SU-DHL-6 (cell line): ENCODE measurements around the gene ATP2A1.

Experiments
- CTCF ChIP-seq: fragments of 200-600 bp; sonication (generic); IDR thresholded peaks from one replicate; pipeline ENCODE4 v1.5.1; 2017; ENCODE audit warnings: antibody characterized with exemption, mild to moderate bottlenecking, low read length, moderate library complexity; ENCODE audit not compliant: insufficient read depth, poor library complexity, severe bottlenecking
- EZH2phosphoT487 ChIP-seq: fragments of 200-600 bp; sonication (generic), shearing (Covaris generic); conservative IDR thresholded peaks from 2 replicates; pipeline ENCODE4 v1.6.1; 2018; ENCODE audit warnings: mild to moderate bottlenecking, antibody characterized with exemption, low read length, moderate library complexity, mixed read lengths

DNA sequence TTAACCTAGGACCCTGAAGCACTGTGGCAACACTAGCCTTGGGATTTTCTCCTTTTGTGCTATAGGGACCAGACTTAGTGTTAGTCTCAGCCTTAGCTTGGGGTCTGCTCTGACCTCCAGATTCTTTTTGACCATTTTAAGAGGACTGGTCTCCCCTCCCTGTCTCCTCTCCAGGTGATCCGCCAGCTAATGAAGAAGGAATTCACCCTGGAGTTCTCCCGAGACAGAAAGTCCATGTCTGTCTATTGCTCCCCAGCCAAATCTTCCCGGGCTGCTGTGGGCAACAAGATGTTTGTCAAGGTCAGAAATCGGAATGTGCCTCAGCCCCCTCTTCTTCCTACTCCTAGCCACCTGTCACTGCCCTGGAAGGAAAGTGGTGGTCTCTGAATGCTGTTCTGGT lies 19.5 kb downstream of the ATP2A1 start:
- TF ChIP-seq CTCF (no peak), EZH2phosphoT487 (no peak)
